Sigmoid colon (tissue), 3 donors: ENCODE data around the gene SLC8A1.

Experiments used
- CTCF ChIP-seq, 4 experiments: fragments of 450-650 bp in 3 of 4; fragments of 200-600 bp in 1 of 4; IDR thresholded peaks; one replicate each; pipeline ENCODE4 v1.5.1; 2016 to 2019; ENCODE audit warnings: antibody characterized with exemption in 4 of 4, mild to moderate bottlenecking in 3 of 4, moderate library complexity in 2 of 4
- POLR2A ChIP-seq, 2 donors: fragments of 450-650 bp; IDR thresholded peaks; one replicate each; pipeline ENCODE4 v1.6.1; 2016; ENCODE audit warnings: antibody characterized with exemption in 2 of 2, mild to moderate bottlenecking in 2 of 2, moderate library complexity in 2 of 2

GRCh38 chr2:40448476-40449079, 3.3 kb downstream of the SLC8A1 start:
- peak in 2 of 4 experiments; percentile 28 to 49 for TF ChIP-seq CTCF (IDR thresholded peaks at IDR 0.05)
- no peak for TF ChIP-seq POLR2A (IDR thresholded peaks at IDR 0.05)
